ENCODE results near the gene SUCO. TPM values are rescaled to one million over a fixed set of nuclear protein-coding genes. Genes with fewer than 3 reads are reported as not detected.

SUCO gene
- total RNA-seq, 1 donor from 2014 or later, result 68.9 TPM

- no peaks in the 10 kb centered on the region for H3K9me3 ChIP-seq (ENCODE audit: control insufficient read depth in 3 of 3, low read length in 3 of 3)
- no peaks in the 10 kb centered on the region for H3K36me3 ChIP-seq (ENCODE audit: control insufficient read depth in 3 of 3, insufficient read depth in 3 of 3, low read length in 3 of 3)
- H3K27ac ChIP-seq (ENCODE audit: low read depth, low read length), result no peak overlapping the region
- H3K4me1 ChIP-seq (ENCODE audit: control insufficient read depth in 3 of 3, insufficient read depth in 3 of 3, low read length in 3 of 3), result no peaks in the 10 kb centered on the region
- no peak overlapping the region for H3K4me3 ChIP-seq (ENCODE audit: low read length in 3 of 3)
- H3K9ac ChIP-seq (ENCODE audit: low read depth in 1 of 3, low read length in 3 of 3), result no peak overlapping the region
- peaks cover 0 to 2% (median 0%) of the 10 kb centered on the region in 3 donors for H3K27me3 ChIP-seq (ENCODE audit: control insufficient read depth in 3 of 3, insufficient read depth in 3 of 3, low read length in 3 of 3)
Measured at GRCh38 chr1:172637522-172637921, 104.6 kb downstream of the SUCO start.

DNA sequence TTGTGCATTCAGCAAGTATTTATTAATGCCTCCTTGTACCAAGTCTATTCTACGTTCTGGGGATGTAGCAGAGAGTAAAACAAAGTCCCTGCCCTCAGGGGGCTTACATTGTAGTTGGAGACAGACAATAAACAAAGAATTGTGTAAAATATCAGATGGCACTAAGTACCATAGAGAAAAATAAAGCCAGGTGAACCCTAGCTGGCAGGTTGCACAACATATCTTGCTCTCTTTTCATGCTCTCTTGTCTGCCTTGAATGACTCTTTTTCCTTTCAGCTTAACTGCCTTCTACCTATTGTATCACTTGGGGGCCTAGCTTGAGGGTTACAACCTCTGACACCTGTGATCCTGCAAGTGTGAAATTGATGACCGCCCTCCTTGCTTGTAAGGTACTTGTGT, 105.3 kb downstream of the SUCO start:
- H3K4me1 ChIP-seq (ENCODE audit: control insufficient read depth in 3 of 3, insufficient read depth in 3 of 3, low read length in 3 of 3), result no peaks in the 10 kb centered on the region
- H3K36me3 ChIP-seq (ENCODE audit: control insufficient read depth in 3 of 3, insufficient read depth in 3 of 3, low read length in 3 of 3), result no peaks in the 10 kb centered on the region
- H3K27ac ChIP-seq (ENCODE audit: low read depth, low read length), result no peak overlapping the region
- no peak overlapping the region for H3K9ac ChIP-seq (ENCODE audit: low read depth in 1 of 3, low read length in 3 of 3)
- no peaks in the 10 kb centered on the region for H3K9me3 ChIP-seq (ENCODE audit: control insufficient read depth in 3 of 3, low read length in 3 of 3)
- peaks cover 0 to 2% (median 0%) of the 10 kb centered on the region in 3 donors for H3K27me3 ChIP-seq (ENCODE audit: control insufficient read depth in 3 of 3, insufficient read depth in 3 of 3, low read length in 3 of 3)
- no peak overlapping the region for H3K4me3 ChIP-seq (ENCODE audit: low read length in 3 of 3)

GRCh38 chr1:172638885-172639831, 106.2 kb downstream of the SUCO start:
- no peak overlapping the region for H3K4me3 ChIP-seq (ENCODE audit: low read length in 3 of 3)
- no peak overlapping the region for H3K27ac ChIP-seq (ENCODE audit: low read depth, low read length)
- H3K4me1 ChIP-seq (ENCODE audit: control insufficient read depth in 3 of 3, insufficient read depth in 3 of 3, low read length in 3 of 3), result no peaks in the 10 kb centered on the region
- no peaks in the 10 kb centered on the region for H3K9me3 ChIP-seq (ENCODE audit: control insufficient read depth in 3 of 3, low read length in 3 of 3)
- H3K9ac ChIP-seq (ENCODE audit: low read depth in 1 of 3, low read length in 3 of 3), result no peak overlapping the region
- no peaks in the 10 kb centered on the region for H3K36me3 ChIP-seq (ENCODE audit: control insufficient read depth in 3 of 3, insufficient read depth in 3 of 3, low read length in 3 of 3)
- peaks cover 0 to 2% (median 0%) of the 10 kb centered on the region in 3 donors for H3K27me3 ChIP-seq (ENCODE audit: control insufficient read depth in 3 of 3, insufficient read depth in 3 of 3, low read length in 3 of 3)

- no peak overlapping the region for H3K4me3 ChIP-seq (ENCODE audit: low read length in 3 of 3)
- peaks cover 0 to 2% (median 0%) of the 10 kb centered on the region in 3 donors for H3K27me3 ChIP-seq (ENCODE audit: control insufficient read depth in 3 of 3, insufficient read depth in 3 of 3, low read length in 3 of 3)
- H3K36me3 ChIP-seq (ENCODE audit: control insufficient read depth in 3 of 3, insufficient read depth in 3 of 3, low read length in 3 of 3), result no peaks in the 10 kb centered on the region
- no peaks in the 10 kb centered on the region for H3K4me1 ChIP-seq (ENCODE audit: control insufficient read depth in 3 of 3, insufficient read depth in 3 of 3, low read length in 3 of 3)
- H3K9ac ChIP-seq (ENCODE audit: low read depth in 1 of 3, low read length in 3 of 3), result no peak overlapping the region
- H3K27ac ChIP-seq (ENCODE audit: low read depth, low read length), result no peak overlapping the region
- H3K9me3 ChIP-seq (ENCODE audit: control insufficient read depth in 3 of 3, low read length in 3 of 3), result no peaks in the 10 kb centered on the region
Measured at GRCh38 chr1:172640111-172640510, 107.2 kb downstream of the SUCO start.

DNA sequence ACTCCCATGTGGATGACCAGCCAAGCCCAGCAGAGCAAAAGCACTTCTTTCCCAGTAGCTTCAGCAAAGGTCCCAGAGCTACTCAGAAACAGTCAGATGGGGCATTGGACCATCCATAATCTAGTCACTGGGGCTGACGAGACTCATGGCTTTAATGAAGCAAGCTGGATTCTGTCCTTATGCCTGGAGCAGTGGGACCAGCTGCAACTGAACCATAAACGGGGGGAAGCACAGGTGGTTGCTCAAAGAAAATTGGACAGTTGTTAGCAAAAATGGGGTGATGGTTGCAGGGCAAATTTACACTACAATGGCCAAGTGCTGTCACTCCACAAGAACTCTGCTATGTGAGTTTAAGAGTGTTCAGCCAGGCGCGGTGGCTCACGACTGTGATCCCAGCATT, 108.5 kb downstream of the SUCO start:
- H3K9ac ChIP-seq (ENCODE audit: low read depth in 1 of 3, low read length in 3 of 3), result no peak overlapping the region
- H3K36me3 ChIP-seq (ENCODE audit: control insufficient read depth in 3 of 3, insufficient read depth in 3 of 3, low read length in 3 of 3), result no peaks in the 10 kb centered on the region
- no peak overlapping the region for H3K4me3 ChIP-seq (ENCODE audit: low read length in 3 of 3)
- H3K27ac ChIP-seq (ENCODE audit: low read depth, low read length), result no peak overlapping the region
- no peaks in the 10 kb centered on the region for H3K4me1 ChIP-seq (ENCODE audit: control insufficient read depth in 3 of 3, insufficient read depth in 3 of 3, low read length in 3 of 3)
- H3K27me3 ChIP-seq (ENCODE audit: control insufficient read depth in 3 of 3, insufficient read depth in 3 of 3, low read length in 3 of 3), result peaks cover 0 to 2% (median 0%) of the 10 kb centered on the region in 3 donors
- no peaks in the 10 kb centered on the region for H3K9me3 ChIP-seq (ENCODE audit: control insufficient read depth in 3 of 3, low read length in 3 of 3)

- no peak overlapping the region for H3K9ac ChIP-seq (ENCODE audit: low read depth in 1 of 3, low read length in 3 of 3)
- no peak overlapping the region for H3K4me3 ChIP-seq (ENCODE audit: low read length in 3 of 3)
- H3K27ac ChIP-seq (ENCODE audit: low read depth, low read length), result no peak overlapping the region
- no peaks in the 10 kb centered on the region for H3K4me1 ChIP-seq (ENCODE audit: control insufficient read depth in 3 of 3, insufficient read depth in 3 of 3, low read length in 3 of 3)
- peaks cover 0 to 2% (median 0%) of the 10 kb centered on the region in 3 donors for H3K27me3 ChIP-seq (ENCODE audit: control insufficient read depth in 3 of 3, insufficient read depth in 3 of 3, low read length in 3 of 3)
- no peaks in the 10 kb centered on the region for H3K9me3 ChIP-seq (ENCODE audit: control insufficient read depth in 3 of 3, low read length in 3 of 3)
- no peaks in the 10 kb centered on the region for H3K36me3 ChIP-seq (ENCODE audit: control insufficient read depth in 3 of 3, insufficient read depth in 3 of 3, low read length in 3 of 3)
Measured at GRCh38 chr1:172642970-172643369, 110.0 kb downstream of the SUCO start.

DNA sequence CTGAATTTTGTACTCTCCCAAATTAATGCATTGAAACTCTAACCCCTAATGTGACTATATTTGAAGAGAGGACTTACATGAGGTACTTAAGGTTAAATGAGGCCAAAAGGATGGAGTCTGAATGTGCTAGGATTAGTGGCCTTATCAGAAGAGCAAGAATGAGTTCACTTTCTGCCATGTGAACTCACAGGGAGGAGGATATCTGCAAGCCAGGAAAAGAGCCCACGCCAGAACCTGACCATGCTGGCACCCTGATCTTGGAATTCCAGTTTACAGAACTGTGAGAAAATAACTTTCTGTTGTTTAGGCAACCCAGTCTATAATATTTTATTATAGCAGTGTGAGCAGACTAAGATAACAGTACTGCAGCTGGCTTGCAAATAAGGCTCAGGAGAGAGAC, 113.7 kb downstream of the SUCO start:
- Histone ChIP-seq H3K27me3 (ENCODE audit: control insufficient read depth in 3 of 3, insufficient read depth in 3 of 3, low read length in 3 of 3) (no peaks in the 10 kb centered on the region), H3K9ac (ENCODE audit: low read depth in 1 of 3, low read length in 3 of 3) (no peak overlapping the region), H3K9me3 (ENCODE audit: control insufficient read depth in 3 of 3, low read length in 3 of 3) (no peaks in the 10 kb centered on the region), H3K4me1 (ENCODE audit: control insufficient read depth in 3 of 3, insufficient read depth in 3 of 3, low read length in 3 of 3) (no peaks in the 10 kb centered on the region), H3K27ac (ENCODE audit: low read depth, low read length) (no peak overlapping the region), H3K36me3 (ENCODE audit: control insufficient read depth in 3 of 3, insufficient read depth in 3 of 3, low read length in 3 of 3) (no peaks in the 10 kb centered on the region), H3K4me3 (ENCODE audit: low read length in 3 of 3) (no peak overlapping the region)

- Histone ChIP-seq H3K4me3 (ENCODE audit: low read length in 3 of 3) (no peak overlapping the region), H3K36me3 (ENCODE audit: control insufficient read depth in 3 of 3, insufficient read depth in 3 of 3, low read length in 3 of 3) (no peaks in the 10 kb centered on the region), H3K4me1 (ENCODE audit: control insufficient read depth in 3 of 3, insufficient read depth in 3 of 3, low read length in 3 of 3) (no peaks in the 10 kb centered on the region), H3K27me3 (ENCODE audit: control insufficient read depth in 3 of 3, insufficient read depth in 3 of 3, low read length in 3 of 3) (no peaks in the 10 kb centered on the region), H3K27ac (ENCODE audit: low read depth, low read length) (no peak overlapping the region), H3K9ac (ENCODE audit: low read depth in 1 of 3, low read length in 3 of 3) (no peak overlapping the region), H3K9me3 (ENCODE audit: control insufficient read depth in 3 of 3, low read length in 3 of 3) (no peaks in the 10 kb centered on the region)
Measured at GRCh38 chr1:172647110-172647564, 114.2 kb downstream of the SUCO start.

- H3K36me3 ChIP-seq (ENCODE audit: control insufficient read depth in 3 of 3, insufficient read depth in 3 of 3, low read length in 3 of 3), result no peaks in the 10 kb centered on the region
- no peaks in the 10 kb centered on the region for H3K27me3 ChIP-seq (ENCODE audit: control insufficient read depth in 3 of 3, insufficient read depth in 3 of 3, low read length in 3 of 3)
- no peak overlapping the region for H3K4me3 ChIP-seq (ENCODE audit: low read length in 3 of 3)
- no peak overlapping the region for H3K27ac ChIP-seq (ENCODE audit: low read depth, low read length)
- H3K4me1 ChIP-seq (ENCODE audit: control insufficient read depth in 3 of 3, insufficient read depth in 3 of 3, low read length in 3 of 3), result no peaks in the 10 kb centered on the region
- H3K9me3 ChIP-seq (ENCODE audit: control insufficient read depth in 3 of 3, low read length in 3 of 3), result no peaks in the 10 kb centered on the region
- H3K9ac ChIP-seq (ENCODE audit: low read depth in 1 of 3, low read length in 3 of 3), result no peak overlapping the region
Measured at GRCh38 chr1:172647987-172648386, 115.0 kb downstream of the SUCO start.

- Histone ChIP-seq H3K4me3 (ENCODE audit: low read length in 3 of 3) (no peak overlapping the region), H3K9me3 (ENCODE audit: control insufficient read depth in 3 of 3, low read length in 3 of 3) (no peaks in the 10 kb centered on the region), H3K36me3 (ENCODE audit: control insufficient read depth in 3 of 3, insufficient read depth in 3 of 3, low read length in 3 of 3) (no peaks in the 10 kb centered on the region), H3K9ac (ENCODE audit: low read depth in 1 of 3, low read length in 3 of 3) (no peak overlapping the region), H3K4me1 (ENCODE audit: control insufficient read depth in 3 of 3, insufficient read depth in 3 of 3, low read length in 3 of 3) (no peaks in the 10 kb centered on the region), H3K27ac (ENCODE audit: low read depth, low read length) (no peak overlapping the region), H3K27me3 (ENCODE audit: control insufficient read depth in 3 of 3, insufficient read depth in 3 of 3, low read length in 3 of 3) (no peaks in the 10 kb centered on the region)
Measured at GRCh38 chr1:172650474-172651193, 117.7 kb downstream of the SUCO start.
